ENCODE data around the gene SPR. TPM values are rescaled to one million over a fixed set of nuclear protein-coding genes. Genes with fewer than 3 reads are reported as not detected.
A peak's percentile ranks its signal among the peaks of the same experiment; 100 is the strongest.

SPR gene
- total and polyA plus RNA-seq, 2 of the 13 experiments (the other 11 are each of a cell fraction or from before 2014, with no cell fraction given), result 34.0 to 96.0 TPM

- TF ChIP-seq, protein P1, sequence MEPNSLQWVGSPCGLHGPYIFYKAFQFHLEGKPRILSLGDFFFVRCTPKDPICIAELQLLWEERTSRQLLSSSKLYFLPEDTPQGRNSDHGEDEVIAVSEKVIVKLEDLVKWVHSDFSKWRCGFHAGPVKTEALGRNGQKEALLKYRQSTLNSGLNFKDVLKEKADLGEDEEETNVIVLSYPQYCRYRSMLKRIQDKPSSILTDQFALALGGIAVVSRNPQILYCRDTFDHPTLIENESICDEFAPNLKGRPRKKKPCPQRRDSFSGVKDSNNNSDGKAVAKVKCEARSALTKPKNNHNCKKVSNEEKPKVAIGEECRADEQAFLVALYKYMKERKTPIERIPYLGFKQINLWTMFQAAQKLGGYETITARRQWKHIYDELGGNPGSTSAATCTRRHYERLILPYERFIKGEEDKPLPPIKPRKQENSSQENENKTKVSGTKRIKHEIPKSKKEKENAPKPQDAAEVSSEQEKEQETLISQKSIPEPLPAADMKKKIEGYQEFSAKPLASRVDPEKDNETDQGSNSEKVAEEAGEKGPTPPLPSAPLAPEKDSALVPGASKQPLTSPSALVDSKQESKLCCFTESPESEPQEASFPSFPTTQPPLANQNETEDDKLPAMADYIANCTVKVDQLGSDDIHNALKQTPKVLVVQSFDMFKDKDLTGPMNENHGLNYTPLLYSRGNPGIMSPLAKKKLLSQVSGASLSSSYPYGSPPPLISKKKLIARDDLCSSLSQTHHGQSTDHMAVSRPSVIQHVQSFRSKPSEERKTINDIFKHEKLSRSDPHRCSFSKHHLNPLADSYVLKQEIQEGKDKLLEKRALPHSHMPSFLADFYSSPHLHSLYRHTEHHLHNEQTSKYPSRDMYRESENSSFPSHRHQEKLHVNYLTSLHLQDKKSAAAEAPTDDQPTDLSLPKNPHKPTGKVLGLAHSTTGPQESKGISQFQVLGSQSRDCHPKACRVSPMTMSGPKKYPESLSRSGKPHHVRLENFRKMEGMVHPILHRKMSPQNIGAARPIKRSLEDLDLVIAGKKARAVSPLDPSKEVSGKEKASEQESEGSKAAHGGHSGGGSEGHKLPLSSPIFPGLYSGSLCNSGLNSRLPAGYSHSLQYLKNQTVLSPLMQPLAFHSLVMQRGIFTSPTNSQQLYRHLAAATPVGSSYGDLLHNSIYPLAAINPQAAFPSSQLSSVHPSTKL (CRISPR knock-in tag; IDR thresholded peaks at IDR 0.05), result peak; percentile 78
- TF ChIP-seq ZNF839 (CRISPR knock-in tag; IDR thresholded peaks at IDR 0.05; ENCODE audit: borderline replicate concordance) (no peak), IKZF1 (IDR thresholded peaks at IDR 0.05) (no peak), ZNF292 (CRISPR knock-in tag; IDR thresholded peaks at IDR 0.05; ENCODE audit: borderline replicate concordance, low read depth) (no peak), ZNF562 (CRISPR knock-in tag; IDR thresholded peaks at IDR 0.05; ENCODE audit: borderline replicate concordance) (no peak), ZNF746 (CRISPR knock-in tag; IDR thresholded peaks at IDR 0.05) (peak; percentile 42), KDM1A (CRISPR knock-in tag; IDR thresholded peaks at IDR 0.05) (0 out of 2 replicates have a peak, but pooled peaks have one; percentile 45), SALL2 (CRISPR knock-in tag; IDR thresholded peaks at IDR 0.05) (no peak), NR2F1 (CRISPR knock-in tag; IDR thresholded peaks at IDR 0.05) (no peak), ETV5 (CRISPR knock-in tag; IDR thresholded peaks at IDR 0.05; ENCODE audit: borderline replicate concordance) (peak; percentile 36; the same call in 1 of the 2 replicates), ZKSCAN1 (IDR thresholded peaks at IDR 0.05; ENCODE audit: low read length) (no peak), SP140L (CRISPR knock-in tag; IDR thresholded peaks at IDR 0.05; ENCODE audit: borderline replicate concordance) (peak; percentile 73; the same call in 1 of the 2 replicates), KLF11 (CRISPR knock-in tag; IDR thresholded peaks at IDR 0.05) (no peak), YEATS2 (CRISPR knock-in tag; IDR thresholded peaks at IDR 0.05; ENCODE audit: borderline replicate concordance) (peak; percentile 45; the same call in 1 of the 2 replicates)
- TF ChIP-seq, protein P2, sequence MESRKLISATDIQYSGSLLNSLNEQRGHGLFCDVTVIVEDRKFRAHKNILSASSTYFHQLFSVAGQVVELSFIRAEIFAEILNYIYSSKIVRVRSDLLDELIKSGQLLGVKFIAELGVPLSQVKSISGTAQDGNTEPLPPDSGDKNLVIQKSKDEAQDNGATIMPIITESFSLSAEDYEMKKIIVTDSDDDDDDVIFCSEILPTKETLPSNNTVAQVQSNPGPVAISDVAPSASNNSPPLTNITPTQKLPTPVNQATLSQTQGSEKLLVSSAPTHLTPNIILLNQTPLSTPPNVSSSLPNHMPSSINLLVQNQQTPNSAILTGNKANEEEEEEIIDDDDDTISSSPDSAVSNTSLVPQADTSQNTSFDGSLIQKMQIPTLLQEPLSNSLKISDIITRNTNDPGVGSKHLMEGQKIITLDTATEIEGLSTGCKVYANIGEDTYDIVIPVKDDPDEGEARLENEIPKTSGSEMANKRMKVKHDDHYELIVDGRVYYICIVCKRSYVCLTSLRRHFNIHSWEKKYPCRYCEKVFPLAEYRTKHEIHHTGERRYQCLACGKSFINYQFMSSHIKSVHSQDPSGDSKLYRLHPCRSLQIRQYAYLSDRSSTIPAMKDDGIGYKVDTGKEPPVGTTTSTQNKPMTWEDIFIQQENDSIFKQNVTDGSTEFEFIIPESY (CRISPR knock-in tag; IDR thresholded peaks at IDR 0.05), result no peak
- TF ChIP-seq, protein P3, sequence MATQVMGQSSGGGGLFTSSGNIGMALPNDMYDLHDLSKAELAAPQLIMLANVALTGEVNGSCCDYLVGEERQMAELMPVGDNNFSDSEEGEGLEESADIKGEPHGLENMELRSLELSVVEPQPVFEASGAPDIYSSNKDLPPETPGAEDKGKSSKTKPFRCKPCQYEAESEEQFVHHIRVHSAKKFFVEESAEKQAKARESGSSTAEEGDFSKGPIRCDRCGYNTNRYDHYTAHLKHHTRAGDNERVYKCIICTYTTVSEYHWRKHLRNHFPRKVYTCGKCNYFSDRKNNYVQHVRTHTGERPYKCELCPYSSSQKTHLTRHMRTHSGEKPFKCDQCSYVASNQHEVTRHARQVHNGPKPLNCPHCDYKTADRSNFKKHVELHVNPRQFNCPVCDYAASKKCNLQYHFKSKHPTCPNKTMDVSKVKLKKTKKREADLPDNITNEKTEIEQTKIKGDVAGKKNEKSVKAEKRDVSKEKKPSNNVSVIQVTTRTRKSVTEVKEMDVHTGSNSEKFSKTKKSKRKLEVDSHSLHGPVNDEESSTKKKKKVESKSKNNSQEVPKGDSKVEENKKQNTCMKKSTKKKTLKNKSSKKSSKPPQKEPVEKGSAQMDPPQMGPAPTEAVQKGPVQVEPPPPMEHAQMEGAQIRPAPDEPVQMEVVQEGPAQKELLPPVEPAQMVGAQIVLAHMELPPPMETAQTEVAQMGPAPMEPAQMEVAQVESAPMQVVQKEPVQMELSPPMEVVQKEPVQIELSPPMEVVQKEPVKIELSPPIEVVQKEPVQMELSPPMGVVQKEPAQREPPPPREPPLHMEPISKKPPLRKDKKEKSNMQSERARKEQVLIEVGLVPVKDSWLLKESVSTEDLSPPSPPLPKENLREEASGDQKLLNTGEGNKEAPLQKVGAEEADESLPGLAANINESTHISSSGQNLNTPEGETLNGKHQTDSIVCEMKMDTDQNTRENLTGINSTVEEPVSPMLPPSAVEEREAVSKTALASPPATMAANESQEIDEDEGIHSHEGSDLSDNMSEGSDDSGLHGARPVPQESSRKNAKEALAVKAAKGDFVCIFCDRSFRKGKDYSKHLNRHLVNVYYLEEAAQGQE (IDR thresholded peaks at IDR 0.05; ENCODE audit: borderline replicate concordance in 1 of 2, low read depth in 1 of 2, low read length in 2 of 2), result no peak
Observed at GRCh38 chr2:72915907-72916742, 28.9 kb downstream of the SPR start (continued).
